HepG2 (cell line): ENCODE data around the gene PEAK3. TPM values are rescaled to one million over a fixed set of nuclear protein-coding genes. Genes with fewer than 3 reads are reported as not detected.

Source experiments
- ATAC-seq: fragments of 200-7000 bp; cut with Tn5 transposase; 3 replicates; pipeline ENCODE4 v1.9.1; 2020; ENCODE audit warnings: mild to moderate bottlenecking, moderate library complexity
- BruUV-seq: library from RNA; stranded (reverse); fragments of 400-500 nt; replicated peaks from 2 replicates; lab custom pipeline; 2021; lab: Mats Ljungman, UMichigan
- CTCF ChIA-PET: fragments of 300-600 bp; formaldehyde crosslinking; extraction: SDS; loops from one replicate; lab custom pipeline; 2021; ENCODE audit warnings: low total read pairs, inconsistent platforms, low intra/inter-chr PET ratio; lab: Yijun Ruan, JAX
- POLR2A ChIA-PET: fragments of 350-600 bp; sonication (Branson Sonifier 250); formaldehyde crosslinking; loops from one replicate; lab custom pipeline; 2020; ENCODE audit warnings: antibody characterized with exemption, inconsistent platforms; lab: Yijun Ruan, JAX
- DNase-seq: peaks from one replicate; pipeline ENCODE4 v3.0.0-alpha.2; 2015; ENCODE audit warnings: low spot score
- FAIRE-seq: peaks from 3 replicates; lab custom pipeline; 2011; peaks lifted over from hg19 to GRCh38; lab: Jason Lieb, UNC
- H2AFZ ChIP-seq: one replicate; pipeline ENCODE4 v1.6.1; 2011; ENCODE audit warnings: low read length, inconsistent platforms
- H3K27ac ChIP-seq: fragments of 300-600 bp; 3 replicates; pipeline ENCODE4 v1.8.0; 2011; ENCODE audit warnings: mixed run types, mild to moderate bottlenecking, mixed read lengths, low read length, inconsistent platforms; ENCODE audit not compliant: insufficient read depth; ENCODE audit errors: extremely low read length
- H3K27me3 ChIP-seq, 2 experiments: fragments of 200-600 bp in 1 of 2; 2 replicates in 1 of 2; 3 replicates in 1 of 2; pipeline versions ENCODE4 v1.6.0 to v1.8.0; 2011; ENCODE audit warnings: low read length in 2 of 2, mild to moderate bottlenecking in 2 of 2, moderate library complexity in 2 of 2, inconsistent platforms in 1 of 2; ENCODE audit not compliant: insufficient read depth in 2 of 2, control insufficient read depth in 1 of 2
- H3K36me3 ChIP-seq, 2 experiments: fragments of 200-600 bp in 1 of 2; replicated peaks in 1 of 2; 2 replicates in 1 of 2; 3 replicates in 1 of 2; pipeline versions ENCODE4 v1.5.1 to v1.8.0; 2011; ENCODE audit warnings: low read length in 2 of 2, inconsistent platforms in 1 of 2; ENCODE audit not compliant: insufficient read depth in 2 of 2, control insufficient read depth in 1 of 2
- H3K4me1 ChIP-seq: 2 replicates; pipeline ENCODE4 v1.5.1; 2012; ENCODE audit warnings: low read length, inconsistent platforms; ENCODE audit not compliant: insufficient read depth
- H3K4me2 ChIP-seq: 2 replicates; pipeline ENCODE4 v1.6.0; 2011; ENCODE audit warnings: low read depth, low read length, inconsistent platforms
- H3K4me3 ChIP-seq, 3 experiments: fragments of 200-600 bp in 1 of 3; sonication (generic), shearing (Covaris generic) in 1 of 3; replicated peaks in 1 of 3; 2 replicates each; pipeline ENCODE4 v1.5.1; 2011 to 2016; ENCODE audit warnings: low read length in 3 of 3, inconsistent platforms in 2 of 3, low read depth in 2 of 3, mild to moderate bottlenecking in 2 of 3, control low read depth in 1 of 3, mixed read lengths in 1 of 3; ENCODE audit not compliant: insufficient read depth in 1 of 3
- H3K79me2 ChIP-seq: one replicate; pipeline ENCODE4 v1.6.1; 2011; ENCODE audit warnings: low read length, inconsistent platforms; ENCODE audit not compliant: insufficient read depth
- H3K9ac ChIP-seq: 2 replicates; pipeline ENCODE4 v1.6.0; 2011; ENCODE audit warnings: mild to moderate bottlenecking, low read depth, low read length, inconsistent platforms; ENCODE audit not compliant: insufficient read depth
- H3K9me3 ChIP-seq: 2 replicates; pipeline ENCODE4 v1.5.1; 2012; ENCODE audit warnings: mild to moderate bottlenecking, low read length
- H4K20me1 ChIP-seq: 2 replicates; pipeline ENCODE4 v1.6.0; 2011; ENCODE audit warnings: inconsistent platforms, mild to moderate bottlenecking, low read length, moderate library complexity; ENCODE audit not compliant: insufficient read depth
- AKAP8 ChIP-seq: sonication (generic); formaldehyde crosslinking; IDR thresholded peaks from 2 replicates; pipeline ENCODE4 v1.5.1; 2020; ENCODE audit warnings: mild to moderate bottlenecking, missing genetic modification reagents
- BCL3 ChIP-seq: sonication (generic); formaldehyde crosslinking; IDR thresholded peaks from 2 replicates; pipeline ENCODE4 v1.5.1; 2020; ENCODE audit warnings: mild to moderate bottlenecking, missing genetic modification reagents, moderate library complexity
- HMG20A ChIP-seq: IDR thresholded peaks from 2 replicates; pipeline ENCODE4 v1.6.1; 2016; ENCODE audit warnings: borderline replicate concordance
- IKZF1 ChIP-seq: fragments of 450-650 bp; IDR thresholded peaks from 2 replicates; pipeline ENCODE4 v1.7.1; 2016
- KMT2B ChIP-seq: IDR thresholded peaks from 2 replicates; pipeline ENCODE4 v1.6.1; 2016; ENCODE audit warnings: missing genetic modification reagents, missing compliant biosample characterization
- MED8 ChIP-seq: sonication (generic); formaldehyde crosslinking; IDR thresholded peaks from 2 replicates; pipeline ENCODE4 v1.8.1; 2023; ENCODE audit warnings: mild to moderate bottlenecking, missing genetic modification reagents; ENCODE audit not compliant: insufficient replicate concordance
- MIER3 ChIP-seq: IDR thresholded peaks from 2 replicates; pipeline ENCODE4 v1.6.1; 2016; ENCODE audit warnings: missing compliant biosample characterization, borderline replicate concordance
- MLXIP ChIP-seq: sonication (generic); formaldehyde crosslinking; IDR thresholded peaks from 2 replicates; pipeline ENCODE4 v1.9.0; 2021; ENCODE audit warnings: missing genetic modification reagents, borderline replicate concordance
- POLR2G ChIP-seq: fragments of 200-400 bp; formaldehyde crosslinking; IDR thresholded peaks from 2 replicates; pipeline ENCODE4 v1.6.1; 2018; ENCODE audit warnings: mild to moderate bottlenecking, low read depth, low read length, moderate library complexity
- SRY ChIP-seq: sonication (generic); formaldehyde crosslinking; IDR thresholded peaks from 2 replicates; pipeline ENCODE4 v1.8.0; 2022; ENCODE audit warnings: mild to moderate bottlenecking, missing genetic modification reagents
- THRA ChIP-seq: sonication (generic); formaldehyde crosslinking; IDR thresholded peaks from 2 replicates; pipeline ENCODE4 v1.4.0; 2020; ENCODE audit warnings: missing genetic modification reagents, borderline replicate concordance
- ZBTB44 ChIP-seq: sonication (generic); formaldehyde crosslinking; IDR thresholded peaks from 2 replicates; pipeline ENCODE4 v1.4.0; 2020; ENCODE audit warnings: missing genetic modification reagents
- ZNF619 ChIP-seq: sonication (generic); formaldehyde crosslinking; IDR thresholded peaks from 2 replicates; pipeline ENCODE4 v1.4.0; 2020; ENCODE audit warnings: mild to moderate bottlenecking, missing genetic modification reagents
- ZNF644 ChIP-seq: IDR thresholded peaks from 2 replicates; pipeline ENCODE4 v1.6.1; 2016; ENCODE audit warnings: low read depth
- WGBS: methylation state at CpG from one replicate; pipeline ENCODE4 v1.1.6; 2017; ENCODE audit warnings: low lambda C conversion rate; 5-methylcytosine and 5-hydroxymethylcytosine counted together
- in situ Hi-C: cut with HindIII; loops from 2 replicates; pipeline ENCODE4 v1.10.0; 2017; ENCODE audit warnings: low pct_unique_long_range_greater_than_20kb; ENCODE audit not compliant: extremely low pct_ligation_motif_present
- intact Hi-C: fragments of 100-400 bp; cut with micrococcal nuclease; formaldehyde crosslinking; loops from one replicate; pipeline ENCODE4 v1.10.0; 2022; ENCODE audit not compliant: unreplicated experiment
- polyA plus RNA-seq, 8 experiments: library from polyadenylated mRNA; depleted of rRNA in 3 of 8; stranded (reverse) in 7 of 8; unstranded in 1 of 8; fragments of >200 nt; fragmentation: Illumina TruSeq in 4 of 8; extraction: Trizol in 4 of 8; gene quantifications; 2 replicates each; pipeline versions ENCODE4 v1.2.1 to v1.2.3, GENCODE V29; 2011 to 2016; ENCODE audit warnings: low read depth in 4 of 8, missing spikeins in 1 of 8, mixed read lengths in 1 of 8; ENCODE audit not compliant: insufficient read depth in 1 of 8
- total RNA-seq, 5 experiments: library from RNA; depleted of rRNA; stranded (reverse); fragments of >200 nt; fragmentation: Illumina TruSeq; extraction: Trizol; gene quantifications; 2 replicates each; pipeline ENCODE4 v1.2.3, GENCODE V29; 2016; ENCODE audit warnings: low read depth in 1 of 5

PEAK3 gene
- total and polyA plus RNA-seq, 2 of the 13 experiments (the other 11 are each of a cell fraction or from before 2014, with no cell fraction given), result not detected

DNA sequence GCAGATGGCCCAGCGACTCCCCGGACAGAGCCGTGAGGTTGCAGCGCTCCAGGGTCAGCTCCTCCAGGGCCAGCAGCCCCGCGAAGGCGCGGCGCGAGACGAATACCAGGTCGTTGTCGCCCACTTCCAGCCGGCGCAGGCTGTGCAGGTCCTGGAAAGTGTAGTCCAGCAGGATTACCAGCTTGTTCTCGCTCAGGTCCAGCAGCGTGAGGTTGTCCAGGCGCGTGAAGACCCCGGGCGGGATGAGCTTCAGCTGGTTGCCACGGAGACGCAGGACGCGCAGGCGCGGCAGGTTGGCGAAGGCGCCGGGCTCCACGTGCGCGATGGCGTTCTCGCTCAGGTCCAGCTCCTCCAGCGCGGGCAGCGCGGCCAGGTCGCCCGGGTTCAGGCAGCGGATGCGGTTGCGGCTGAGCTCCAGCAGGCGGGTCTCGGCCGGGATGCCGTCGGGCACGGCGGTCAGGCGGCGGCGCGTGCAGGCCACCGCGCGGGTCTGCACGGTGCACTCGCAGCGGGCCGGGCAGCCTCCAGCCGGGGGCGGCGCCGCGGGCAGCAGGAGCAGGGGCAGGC is 9.3 kb upstream of the PEAK3 start (continued):
- TF ChIP-seq AKAP8 (CRISPR knock-in tag) (no peak), MIER3 (CRISPR knock-in tag) (no peak), THRA (CRISPR knock-in tag) (no peak), ZNF644 (CRISPR knock-in tag) (no peak), MLXIP (CRISPR knock-in tag) (no peak), POLR2G (no peak)
- TF ChIP-seq, all 625 proteins: peak for 50

- Histone ChIP-seq H3K4me3 (peak overlapping the region in 1 of 3 experiments; percentile 52; a peak in 2 of 6 replicates), H3K4me1 (peaks cover 46% of the 10 kb centered on the region), H3K4me2 (peak overlapping the region; percentile 66; the same call in 1 of the 2 replicates), H3K79me2 (no peaks in the 10 kb centered on the region), H4K20me1 (no peaks in the 10 kb centered on the region; the same call in 1 of the 2 replicates), H3K9ac (no peak overlapping the region), H3K27ac (no peak overlapping the region), H3K36me3 (no peaks in the 10 kb centered on the region), H3K9me3 (no peaks in the 10 kb centered on the region), H3K27me3 (peaks cover 31 to 96% of the 10 kb centered on the region in 2 experiments), H2AFZ (no peak overlapping the region)
- BruUV-seq, result no TSS peak
- POLR2A ChIA-PET, result no interaction called here
- in situ Hi-C loops, result no loop called here
- CTCF ChIA-PET, result no interaction called here
- FAIRE-seq (no peak), ATAC-seq (peak; percentile 6), DNase-seq (no peak)
- intact Hi-C loops, result no loop called here
- 50% methylated on average over 14 of the region's 82 CpGs for WGBS
- TF ChIP-seq SRY (CRISPR knock-in tag) (no peak), ZBTB44 (CRISPR knock-in tag) (no peak), ZNF619 (CRISPR knock-in tag) (no peak), HMG20A (CRISPR knock-in tag) (no peak), BCL3 (CRISPR knock-in tag) (no peak), MED8 (CRISPR knock-in tag) (no peak), KMT2B (CRISPR knock-in tag) (no peak), IKZF1 (no peak)
Observed at GRCh38 chr19:2290441-2291184, 8.6 kb upstream of the PEAK3 start.
